Smooth muscle cell (in vitro differentiated cells): ENCODE data around the gene HEXA. TPM values are rescaled to one million over a fixed set of nuclear protein-coding genes. Genes with fewer than 3 reads are reported as not detected.

ENCODE experiments used
- DNase-seq: peaks from one replicate; lab custom pipeline; 2025; ENCODE audit not compliant: unreplicated experiment; lab: John Stamatoyannopoulos, UW
- H2AFZ ChIP-seq: fragments of 200-600 bp; sonication (generic); 2 replicates; pipeline ENCODE4 v1.6.0; 2016; ENCODE audit warnings: antibody characterized with exemption, low read depth, mild to moderate bottlenecking
- H3F3A ChIP-seq: fragments of 200-600 bp; sonication (generic); 2 replicates; pipeline ENCODE4 v1.6.0; 2017; ENCODE audit warnings: antibody characterized with exemption, low read depth
- H3K27ac ChIP-seq: fragments of 200-600 bp; sonication (generic); 2 replicates; pipeline ENCODE4 v1.5.1; 2016; ENCODE audit warnings: low read depth, mild to moderate bottlenecking
- H3K27me3 ChIP-seq: fragments of 200-600 bp; sonication (generic); 2 replicates; pipeline ENCODE4 v1.6.1; 2016; ENCODE audit warnings: low read depth, mild to moderate bottlenecking
- H3K36me3 ChIP-seq: fragments of 200-600 bp; sonication (generic); 2 replicates; pipeline ENCODE4 v1.5.1; 2016; ENCODE audit warnings: low read depth
- H3K4me1 ChIP-seq: fragments of 200-600 bp; sonication (generic); 2 replicates; pipeline ENCODE4 v1.5.1; 2016; ENCODE audit warnings: low read depth
- H3K4me2 ChIP-seq: fragments of 200-600 bp; sonication (generic); 2 replicates; pipeline ENCODE4 v1.6.0; 2016; ENCODE audit warnings: mild to moderate bottlenecking
- H3K4me3 ChIP-seq: fragments of 200-600 bp; sonication (generic); 2 replicates; pipeline ENCODE4 v1.5.1; 2016; ENCODE audit warnings: mild to moderate bottlenecking
- H3K79me2 ChIP-seq: fragments of 200-600 bp; sonication (generic); 2 replicates; pipeline ENCODE4 v1.6.0; 2016; ENCODE audit warnings: low read depth, mild to moderate bottlenecking
- H3K9ac ChIP-seq: fragments of 200-600 bp; sonication (generic); 2 replicates; pipeline ENCODE4 v1.6.0; 2016; ENCODE audit warnings: low read depth
- H3K9me3 ChIP-seq: fragments of 200-600 bp; sonication (generic); replicated peaks from 2 replicates; pipeline ENCODE4 v1.5.1; 2016; ENCODE audit warnings: low read depth
- H4K20me1 ChIP-seq: fragments of 200-600 bp; sonication (generic); 2 replicates; pipeline ENCODE4 v1.6.0; 2016; ENCODE audit warnings: low read depth
- CTCF ChIP-seq: fragments of 200-600 bp; sonication (generic); IDR thresholded peaks from 2 replicates; pipeline ENCODE4 v1.5.1; 2017; ENCODE audit warnings: borderline replicate concordance, mild to moderate bottlenecking, antibody characterized with exemption; ENCODE audit not compliant: insufficient read depth, poor library complexity, severe bottlenecking
- WGBS: methylation state at CpG from one replicate; pipeline ENCODE4 v1.1.7; 2016; ENCODE audit warnings: low lambda C conversion rate; 5-methylcytosine and 5-hydroxymethylcytosine counted together
- polyA plus RNA-seq: library from polyadenylated mRNA; unstranded; fragments of >200 nt; fragmentation: Nextera tagmentation; extraction: Ambion mirVana; gene quantifications from 2 replicates; pipeline ENCODE4 v1.2.1, GENCODE V29; 2016
- total RNA-seq: library from RNA; depleted of rRNA; stranded (reverse); fragments of >200 nt; gene quantifications from 2 replicates; pipeline ENCODE4 v1.2.3, GENCODE V29; 2014

Gene HEXA
- total and polyA plus RNA-seq, 2 experiments from 2014 or later: 77.4 to 155 TPM

GRCh38 chr15:72319985-72320671 is 55.7 kb downstream of the HEXA start, which contains the start of gene CELF6:
Gene CELF6 (minus strand): TSS chr15:72320157. CDS start chr15:72319874, 283 bp downstream.
- Histone ChIP-seq H2AFZ (no peak within 1 kb of the TSS), H3K9me3 (peaks cover 3% of the 10 kb centered on the region), H3K36me3 (no peaks in the 10 kb centered on the region), H3K9ac (no peak within 1 kb of the TSS), H3K27me3 (peaks cover 7% of the 10 kb centered on the region), H3K79me2 (no peaks in the 10 kb centered on the region), H3F3A (no peaks in the 10 kb centered on the region), H3K4me3 (peak within 1 kb of the TSS; percentile 56), H3K4me1 (peaks cover 2% of the 10 kb centered on the region), H4K20me1 (peaks cover 3% of the 10 kb centered on the region), H3K27ac (no peak within 1 kb of the TSS), H3K4me2 (peak within 1 kb of the TSS; percentile 93)
- WGBS: under 1% methylated on average over 36 of the region's 58 CpGs
- TF ChIP-seq CTCF: no peak
- DNase-seq: peak; percentile 62

GRCh38 chr15:72319360-72319984 is 56.3 kb downstream of the HEXA start:
- Histone ChIP-seq H3K4me3 (peak overlapping the region; percentile 56), H3K27ac (no peak overlapping the region), H3K79me2 (no peaks in the 10 kb centered on the region), H3K9me3 (peaks cover 2% of the 10 kb centered on the region), H3F3A (no peaks in the 10 kb centered on the region), H3K27me3 (peaks cover 7% of the 10 kb centered on the region), H3K4me2 (peak overlapping the region; percentile 93), H4K20me1 (peaks cover 3% of the 10 kb centered on the region), H2AFZ (no peak overlapping the region), H3K4me1 (peaks cover 2% of the 10 kb centered on the region), H3K9ac (no peak overlapping the region), H3K36me3 (no peaks in the 10 kb centered on the region)
- peak; percentile 62 for DNase-seq
- WGBS: 19% methylated on average over 20 of the region's 48 CpGs
- no peak for TF ChIP-seq CTCF

- no peak for TF ChIP-seq CTCF
- H3F3A ChIP-seq: no peaks in the 10 kb centered on the region
- no peaks in the 10 kb centered on the region for H3K36me3 ChIP-seq
- peaks cover 2% of the 10 kb centered on the region for H3K4me1 ChIP-seq
- no peak overlapping the region for H2AFZ ChIP-seq
- peaks cover 7% of the 10 kb centered on the region for H3K27me3 ChIP-seq
- H3K4me3 ChIP-seq: no peak overlapping the region
- no peaks in the 10 kb centered on the region for H3K79me2 ChIP-seq
- no peak overlapping the region for H3K9ac ChIP-seq
- 49% methylated on average over 2 of the region's 2 CpGs for WGBS
- H3K4me2 ChIP-seq: no peak overlapping the region
- H4K20me1 ChIP-seq: peaks cover 3% of the 10 kb centered on the region
- no peak for DNase-seq
- H3K27ac ChIP-seq: no peak overlapping the region
- H3K9me3 ChIP-seq: no peaks in the 10 kb centered on the region
These were observed 57.3 kb downstream of the HEXA start for GRCh38 chr15:72318408-72318942.
